Keratinocyte (primary cell): ENCODE measurements around the gene COA5. TPM values are rescaled to one million over a fixed set of nuclear protein-coding genes. Genes with fewer than 3 reads are reported as not detected.

Experiments
- DNase-seq: peaks from one replicate; pipeline ENCODE4 v3.0.0-alpha.2; 2011; ENCODE audit warnings: low read depth, missing footprints, low spot score
- FAIRE-seq: peaks from 2 replicates; lab custom pipeline; 2011; peaks lifted over from hg19 to GRCh38; lab: Jason Lieb, UNC
- H2AFZ ChIP-seq: 2 replicates; pipeline ENCODE4 v1.6.0; 2012; ENCODE audit warnings: low read length, control low read depth, inconsistent platforms; ENCODE audit not compliant: control insufficient read depth
- H3K27ac ChIP-seq: 2 replicates; pipeline ENCODE4 v1.5.1; 2011; ENCODE audit warnings: low read length; ENCODE audit not compliant: control insufficient read depth, insufficient read depth
- H3K27me3 ChIP-seq: 3 replicates; pipeline ENCODE4 v1.6.0; 2011; ENCODE audit warnings: low read length; ENCODE audit not compliant: control insufficient read depth, insufficient read depth; ENCODE audit errors: extremely low read depth
- H3K36me3 ChIP-seq, 2 experiments: 2 replicates in 1 of 2; 3 replicates in 1 of 2; pipeline ENCODE4 v1.5.1; 2011; ENCODE audit warnings: low read length in 2 of 2, mild to moderate bottlenecking in 1 of 2; ENCODE audit not compliant: control insufficient read depth in 2 of 2, insufficient read depth in 2 of 2; ENCODE audit errors: extremely low read depth in 1 of 2
- H3K4me1 ChIP-seq: 3 replicates; pipeline ENCODE4 v1.5.1; 2011; ENCODE audit warnings: low read length; ENCODE audit not compliant: control insufficient read depth, insufficient read depth; ENCODE audit errors: extremely low read depth
- H3K4me2 ChIP-seq: 3 replicates; pipeline ENCODE4 v1.6.0; 2011; ENCODE audit warnings: low read depth, low read length; ENCODE audit not compliant: control insufficient read depth, insufficient read depth; ENCODE audit errors: extremely low read depth
- H3K4me3 ChIP-seq, 3 experiments: fragments of 200-600 bp in 1 of 3; sonication (generic) in 1 of 3; 2 replicates in 2 of 3; 3 replicates in 1 of 3; pipeline ENCODE4 v1.5.1; 2011 to 2016; ENCODE audit warnings: low read length in 3 of 3, mild to moderate bottlenecking in 3 of 3, control low read depth in 2 of 3, inconsistent platforms in 1 of 3, low read depth in 1 of 3, mixed read lengths in 1 of 3, mixed run types in 1 of 3, moderate library complexity in 1 of 3; ENCODE audit not compliant: control insufficient read depth in 2 of 3, insufficient read depth in 2 of 3; ENCODE audit errors: extremely low read depth in 1 of 3
- H3K79me2 ChIP-seq: 2 replicates; pipeline ENCODE4 v1.6.0; 2012; ENCODE audit warnings: low read length; ENCODE audit not compliant: control insufficient read depth, insufficient read depth
- H3K9ac ChIP-seq: 3 replicates; pipeline ENCODE4 v1.6.0; 2011; ENCODE audit warnings: low read length; ENCODE audit not compliant: control insufficient read depth, insufficient read depth; ENCODE audit errors: extremely low read depth
- H3K9me1 ChIP-seq: 3 replicates; pipeline ENCODE4 v1.6.0; 2011; ENCODE audit warnings: low read length; ENCODE audit not compliant: control insufficient read depth, insufficient read depth; ENCODE audit errors: extremely low read depth
- H3K9me3 ChIP-seq: 2 replicates; pipeline ENCODE4 v1.5.1; 2012; ENCODE audit warnings: low read depth, low read length; ENCODE audit not compliant: control insufficient read depth
- H4K20me1 ChIP-seq: 3 replicates; pipeline ENCODE4 v1.6.0; 2011; ENCODE audit warnings: low read length; ENCODE audit not compliant: control insufficient read depth, insufficient read depth; ENCODE audit errors: extremely low read depth
- EZH2 ChIP-seq: IDR thresholded peaks from one replicate; pipeline ENCODE4 v1.6.1; 2012; ENCODE audit warnings: inconsistent platforms, mild to moderate bottlenecking, low read length, moderate library complexity
- dilution Hi-C: fragments of 300-500 bp; cut with MboI; formaldehyde crosslinking; loops from one replicate; pipeline ENCODE4 v1.7.0; 2020; ENCODE audit warnings: low sequenced_read_pairs; ENCODE audit not compliant: extremely low pct_ligation_motif_present
- polyA plus RNA-seq, 5 experiments: library from polyadenylated mRNA; depleted of rRNA in 3 of 5; stranded (reverse) in 3 of 5; stranded (forward) in 1 of 5; unstranded in 1 of 5; fragments of >200 nt; gene quantifications; 1 replicate in 1 of 5; 2 replicates in 3 of 5; 3 replicates in 1 of 5; pipeline versions ENCODE4 v1.2.1 to v1.2.3, GENCODE V29; 2011 to 2012; ENCODE audit warnings: missing spikeins in 2 of 5, low read depth in 1 of 5, low replicate concordance in 1 of 5
- TF ChIP-seq, protein P1 (sequence below), 3 experiments: IDR thresholded peaks in 1 of 3; conservative IDR thresholded peaks in 1 of 3; optimal IDR thresholded peaks in 1 of 3; 2 replicates in 2 of 3; 3 replicates in 1 of 3; pipeline versions ENCODE3 to v1.5.1; 2011; ENCODE audit warnings: low read length in 3 of 3, mild to moderate bottlenecking in 3 of 3, moderate library complexity in 2 of 3, control low read depth in 1 of 3, inconsistent platforms in 1 of 3; ENCODE audit not compliant: insufficient read depth in 2 of 3; ENCODE audit errors: extremely low read depth in 1 of 3

Gene COA5
- polyA plus RNA-seq, 1 donor (not counting 4 experiments of a cell fraction or from before 2014, with no cell fraction given), result 25.1 TPM

DNA sequence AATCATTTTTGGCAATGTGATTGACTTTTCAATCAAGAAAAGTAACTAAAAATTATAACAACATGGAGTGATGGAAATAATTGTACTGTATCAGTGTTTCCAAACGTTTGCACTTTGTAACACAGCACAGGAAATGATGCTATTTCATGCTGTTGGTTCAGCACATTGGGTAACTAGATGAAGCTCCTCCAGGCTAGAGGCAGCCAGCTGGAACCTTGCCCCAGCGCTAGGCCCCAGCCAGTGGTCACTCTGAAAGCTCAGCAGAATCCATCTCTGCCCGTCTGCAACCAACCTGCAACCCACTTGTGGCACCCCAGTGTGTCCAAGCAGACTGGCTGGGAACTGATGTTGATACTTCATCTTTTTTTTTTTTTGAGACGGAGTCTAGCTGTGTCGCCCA, 15.3 kb upstream of the COA5 start:
- Histone ChIP-seq H3K4me1 (no peaks in the 10 kb centered on the region), H3K4me2 (no peak overlapping the region), H3K27me3 (no peaks in the 10 kb centered on the region), H4K20me1 (no peaks in the 10 kb centered on the region), H3K36me3 (no peaks in the 10 kb centered on the region), H2AFZ (no peak overlapping the region), H3K9me3 (no peaks in the 10 kb centered on the region), H3K9me1 (no peaks in the 10 kb centered on the region), H3K9ac (no peak overlapping the region), H3K4me3 (no peak overlapping the region), H3K27ac (no peak overlapping the region), H3K79me2 (no peaks in the 10 kb centered on the region)
- TF ChIP-seq, protein P1, sequence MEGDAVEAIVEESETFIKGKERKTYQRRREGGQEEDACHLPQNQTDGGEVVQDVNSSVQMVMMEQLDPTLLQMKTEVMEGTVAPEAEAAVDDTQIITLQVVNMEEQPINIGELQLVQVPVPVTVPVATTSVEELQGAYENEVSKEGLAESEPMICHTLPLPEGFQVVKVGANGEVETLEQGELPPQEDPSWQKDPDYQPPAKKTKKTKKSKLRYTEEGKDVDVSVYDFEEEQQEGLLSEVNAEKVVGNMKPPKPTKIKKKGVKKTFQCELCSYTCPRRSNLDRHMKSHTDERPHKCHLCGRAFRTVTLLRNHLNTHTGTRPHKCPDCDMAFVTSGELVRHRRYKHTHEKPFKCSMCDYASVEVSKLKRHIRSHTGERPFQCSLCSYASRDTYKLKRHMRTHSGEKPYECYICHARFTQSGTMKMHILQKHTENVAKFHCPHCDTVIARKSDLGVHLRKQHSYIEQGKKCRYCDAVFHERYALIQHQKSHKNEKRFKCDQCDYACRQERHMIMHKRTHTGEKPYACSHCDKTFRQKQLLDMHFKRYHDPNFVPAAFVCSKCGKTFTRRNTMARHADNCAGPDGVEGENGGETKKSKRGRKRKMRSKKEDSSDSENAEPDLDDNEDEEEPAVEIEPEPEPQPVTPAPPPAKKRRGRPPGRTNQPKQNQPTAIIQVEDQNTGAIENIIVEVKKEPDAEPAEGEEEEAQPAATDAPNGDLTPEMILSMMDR (optimal IDR thresholded peaks at IDR 0.05 in 1 of 3, IDR thresholded peaks at IDR 0.05 in 1 of 3, conservative IDR thresholded peaks at IDR 0.05 in 1 of 3; ENCODE audit: extremely low read depth in 1 of 3, insufficient read depth in 2 of 3, low read length in 3 of 3), result no peak
- no peak for TF ChIP-seq EZH2
- dilution Hi-C loops, result no loop called here
- no peak for DNase-seq
- FAIRE-seq, result no peak

DNA sequence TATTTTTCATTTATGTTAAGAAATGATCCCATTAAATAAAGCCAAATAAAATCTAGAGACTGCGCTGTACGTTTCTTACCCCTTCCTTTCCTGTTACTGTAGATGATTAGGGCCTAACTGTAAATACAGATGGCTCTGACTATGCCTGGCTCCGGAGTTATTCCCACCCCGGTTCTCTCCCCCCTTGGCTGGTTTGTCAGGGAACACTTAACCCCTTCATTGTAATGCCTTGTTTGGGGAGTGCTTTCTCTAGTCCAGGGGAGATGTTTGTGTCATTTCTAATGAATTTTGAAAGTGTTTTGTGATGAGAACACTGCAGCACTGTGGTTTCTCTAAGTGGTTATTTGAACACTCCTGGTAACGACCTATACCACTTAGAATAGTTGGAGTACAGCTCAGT, 8.8 kb upstream of the COA5 start:
- dilution Hi-C loops, result no loop called here
- no peak for FAIRE-seq
- H3K4me3 ChIP-seq, result no peak overlapping the region
- no peak for DNase-seq
- TF ChIP-seq, protein P1 (optimal IDR thresholded peaks at IDR 0.05 in 1 of 3, IDR thresholded peaks at IDR 0.05 in 1 of 3, conservative IDR thresholded peaks at IDR 0.05 in 1 of 3; ENCODE audit: extremely low read depth in 1 of 3, insufficient read depth in 2 of 3, low read length in 3 of 3), result no peak
- TF ChIP-seq EZH2, result no peak
- no peaks in the 10 kb centered on the region for H3K9me1 ChIP-seq
- no peaks in the 10 kb centered on the region for H3K79me2 ChIP-seq
- H3K4me2 ChIP-seq, result no peak overlapping the region
- no peaks in the 10 kb centered on the region for H3K9me3 ChIP-seq
- H4K20me1 ChIP-seq, result no peaks in the 10 kb centered on the region
- H3K36me3 ChIP-seq, result peaks cover 22 to 25% of the 10 kb centered on the region in 2 experiments
- no peaks in the 10 kb centered on the region for H3K4me1 ChIP-seq
- H3K27ac ChIP-seq, result no peak overlapping the region
- H2AFZ ChIP-seq, result no peak overlapping the region
- no peak overlapping the region for H3K9ac ChIP-seq
- no peaks in the 10 kb centered on the region for H3K27me3 ChIP-seq
